HEK293T (cell line): ENCODE measurements around the gene ICA1.

Experiments used
- BHLHE40 ChIP-seq: fragments of 450-650 bp; IDR thresholded peaks from 2 replicates; pipeline ENCODE4 v1.6.1; 2016; ENCODE audit warnings: mild to moderate bottlenecking, moderate library complexity, borderline replicate concordance
- CTBP1 ChIP-seq: fragments of 450-650 bp; IDR thresholded peaks from 2 replicates; pipeline ENCODE4 v1.6.1; 2016; ENCODE audit warnings: borderline replicate concordance
- FOXA1 ChIP-seq: fragments of 450-650 bp; IDR thresholded peaks from 2 replicates; pipeline ENCODE4 v1.6.1; 2016; ENCODE audit warnings: mild to moderate bottlenecking
- FOXK2 ChIP-seq: fragments of 450-650 bp; IDR thresholded peaks from 2 replicates; pipeline ENCODE4 v1.6.1; 2016; ENCODE audit warnings: mild to moderate bottlenecking
- FOXM1 ChIP-seq: fragments of 450-650 bp; IDR thresholded peaks from 2 replicates; pipeline ENCODE4 v1.6.1; 2017; ENCODE audit warnings: mild to moderate bottlenecking, borderline replicate concordance
- HDGF ChIP-seq: fragments of 450-650 bp; IDR thresholded peaks from 2 replicates; pipeline ENCODE4 v1.6.1; 2017; ENCODE audit warnings: antibody characterized with exemption, borderline replicate concordance
- PKNOX1 ChIP-seq: fragments of 450-650 bp; IDR thresholded peaks from 2 replicates; pipeline ENCODE4 v1.6.1; 2016
- SP1 ChIP-seq: fragments of 450-650 bp; IDR thresholded peaks from 2 replicates; pipeline ENCODE4 v1.6.1; 2017
- TARDBP ChIP-seq: fragments of 450-650 bp; IDR thresholded peaks from 2 replicates; pipeline ENCODE4 v1.6.1; 2016
- ZNF384 ChIP-seq: fragments of 450-650 bp; IDR thresholded peaks from 2 replicates; pipeline ENCODE4 v1.6.1; 2016

- TF ChIP-seq FOXA1 (no peak), ZNF384 (no peak), TARDBP (no peak), SP1 (no peak), PKNOX1 (no peak), HDGF (no peak), CTBP1 (no peak), BHLHE40 (no peak), FOXM1 (no peak), FOXK2 (no peak)
Observed at GRCh38 chr7:8117195-8117594, 144.8 kb downstream of the ICA1 start.
